ENCODE measurements around the gene UBA6.
"Not testable (repeated sequence)": the region's sequence is repeated elsewhere in the genome, so short reads cannot be mapped to it uniquely, and the experiment has no call there.

The UBA6 gene

DNA sequence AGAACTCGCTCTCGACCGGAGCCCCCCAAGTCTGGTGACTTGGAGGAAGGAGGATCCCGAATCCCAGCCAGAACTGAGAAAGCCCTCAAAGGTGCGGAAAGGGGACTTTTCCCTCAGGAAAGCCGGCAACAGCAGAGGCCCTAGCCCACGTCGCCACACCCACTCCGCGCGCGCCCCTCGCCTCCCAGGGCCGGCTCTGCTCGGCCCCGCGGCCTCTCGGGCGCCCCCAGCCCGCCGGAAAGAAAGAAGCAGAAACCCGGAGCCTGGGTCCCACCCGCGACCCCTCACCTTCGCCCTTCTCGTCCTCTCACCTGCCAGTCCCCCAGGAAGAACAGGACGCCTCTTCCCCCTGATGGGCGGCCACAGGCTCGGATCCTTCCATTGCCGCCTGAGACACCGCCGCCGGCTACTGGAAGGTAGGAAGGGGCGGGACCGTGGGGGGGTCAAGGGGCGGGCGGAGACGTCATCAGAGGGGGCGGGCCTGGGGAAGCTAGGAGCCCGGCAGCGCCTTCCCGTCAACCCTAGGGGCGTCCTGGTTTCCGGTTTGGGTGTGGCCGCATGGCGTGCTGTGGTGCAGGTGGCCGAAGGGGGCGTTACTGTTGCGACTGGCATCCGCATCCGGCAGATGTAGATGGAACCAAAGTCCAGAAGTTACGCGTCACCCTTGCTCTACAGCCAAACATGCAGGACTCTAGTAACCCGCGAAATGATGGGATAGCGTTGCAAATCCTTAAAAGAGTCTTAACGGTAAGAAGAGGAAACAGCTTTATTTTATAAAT, at the start of gene UBA6:
Gene UBA6, minus strand, starts transcription at position 418 of the 779 bp plus-strand sequence. Its CDS starts 36 bp downstream, at position 382.
- FAIRE-seq (peak; percentile 51), DNase-seq (ENCODE audit: insufficient read length, low spot score) (peak; percentile 83)

DNA sequence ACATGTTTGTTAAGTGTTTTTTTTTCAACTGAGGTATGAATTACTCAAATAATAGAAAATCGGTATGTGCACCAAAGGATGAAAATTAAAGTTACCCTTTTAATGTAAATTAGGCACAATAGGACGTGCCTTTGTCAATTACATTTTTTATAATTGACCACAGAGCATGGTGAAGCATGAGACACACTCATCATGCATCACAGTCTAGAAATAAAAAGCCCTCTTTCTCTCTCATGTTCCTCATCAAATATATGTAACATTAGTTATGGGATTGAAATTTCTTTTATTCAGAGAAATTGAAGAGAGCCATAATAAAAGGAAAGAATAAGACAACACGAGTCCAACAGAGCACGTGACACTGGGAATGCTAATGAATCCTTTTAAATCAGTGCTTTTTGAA, 49.7 kb upstream of the UBA6 start:
- no peak for DNase-seq (ENCODE audit: insufficient read length, low spot score)
- FAIRE-seq = no peak

DNA sequence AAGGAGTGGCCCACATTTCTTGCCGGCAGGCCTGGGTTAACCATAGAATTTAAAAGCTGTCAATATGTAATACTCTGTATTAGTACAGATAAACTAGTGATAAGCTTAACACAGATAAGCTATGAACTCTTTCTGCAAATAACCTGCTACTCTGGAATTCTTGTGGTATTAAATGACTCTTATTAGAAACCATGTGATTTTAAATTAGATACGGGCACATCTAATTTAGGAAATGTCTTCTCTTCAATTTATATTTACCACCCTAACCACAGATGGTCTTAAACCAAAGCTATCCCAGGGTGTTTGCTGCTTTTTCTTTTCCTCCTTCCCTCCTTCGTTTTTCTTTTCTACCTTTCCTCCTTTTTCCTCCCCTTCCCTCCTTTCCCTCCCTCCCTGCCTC, 48.3 kb upstream of the UBA6 start:
- FAIRE-seq (no peak), DNase-seq (ENCODE audit: insufficient read length, low spot score) (no peak)

DNA sequence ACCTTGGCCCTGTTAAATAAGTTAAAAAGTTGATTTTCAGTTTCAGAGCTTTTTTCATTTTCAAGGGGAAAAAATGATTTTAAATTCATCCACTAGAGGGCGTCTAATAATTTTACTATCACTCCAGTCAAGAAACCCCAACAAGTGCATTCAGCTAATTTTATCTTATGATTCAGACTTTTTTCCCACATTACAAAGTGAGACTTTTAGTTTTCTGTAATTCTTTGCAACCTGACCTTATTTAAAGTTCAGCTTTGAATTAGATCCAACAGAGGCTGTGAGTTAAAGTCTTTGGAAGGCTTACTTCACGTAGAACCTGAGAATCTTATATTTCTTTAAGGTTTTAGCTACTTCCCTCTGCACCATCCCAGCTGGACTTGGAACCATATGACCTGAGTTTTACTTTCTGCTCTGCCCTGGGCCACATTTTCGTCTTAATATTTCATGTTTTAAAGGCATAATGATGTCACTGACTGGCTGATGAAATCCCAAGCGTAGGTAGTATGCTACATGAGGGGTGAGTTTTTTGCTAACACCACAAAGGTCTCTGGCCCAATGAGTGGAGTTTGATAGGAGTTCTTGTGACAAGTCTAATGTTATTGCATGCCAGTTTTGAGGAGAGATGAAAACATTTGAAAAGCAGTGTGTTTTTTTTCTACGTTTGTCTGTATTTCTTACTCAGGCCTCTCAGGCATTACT, 46.0 kb upstream of the UBA6 start:
- DNase-seq (ENCODE audit: insufficient read length, low spot score) (peak; percentile 3), FAIRE-seq (no peak)

DNA sequence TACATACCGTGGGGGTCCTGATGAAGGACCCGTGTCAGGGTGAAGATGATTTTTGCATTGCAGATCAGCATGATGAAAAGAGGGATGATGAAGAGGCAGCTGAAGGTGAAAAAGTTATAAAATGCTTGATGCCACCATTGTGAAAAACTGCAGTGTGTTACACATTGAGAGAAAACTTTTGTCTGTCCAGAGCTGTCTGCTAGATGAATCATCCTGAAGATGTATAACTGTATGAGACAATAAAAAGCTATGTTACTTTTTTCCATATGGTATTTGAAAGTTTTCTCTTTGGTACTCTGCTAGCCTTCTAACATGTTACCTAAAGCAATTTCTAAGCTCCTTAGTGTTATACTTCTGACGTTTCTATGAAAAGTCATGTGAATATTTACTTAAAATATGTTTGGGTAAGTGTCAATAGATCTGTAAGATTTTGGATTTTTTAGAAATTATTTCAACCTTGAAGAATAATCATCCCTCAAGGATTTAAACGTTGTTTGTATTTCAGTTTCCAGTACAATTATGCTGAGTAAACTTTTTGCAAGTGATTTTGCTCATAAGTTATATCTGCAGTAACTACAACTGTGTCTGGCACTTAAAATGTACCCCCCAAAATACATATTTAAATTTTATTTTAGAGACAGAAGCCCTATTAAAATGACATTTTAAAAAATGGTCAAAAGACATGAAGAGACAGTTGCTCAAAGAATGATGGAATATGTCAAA, 43.8 kb upstream of the UBA6 start:
- DNase-seq (ENCODE audit: insufficient read length, low spot score) = no peak
- no peak for FAIRE-seq

DNA sequence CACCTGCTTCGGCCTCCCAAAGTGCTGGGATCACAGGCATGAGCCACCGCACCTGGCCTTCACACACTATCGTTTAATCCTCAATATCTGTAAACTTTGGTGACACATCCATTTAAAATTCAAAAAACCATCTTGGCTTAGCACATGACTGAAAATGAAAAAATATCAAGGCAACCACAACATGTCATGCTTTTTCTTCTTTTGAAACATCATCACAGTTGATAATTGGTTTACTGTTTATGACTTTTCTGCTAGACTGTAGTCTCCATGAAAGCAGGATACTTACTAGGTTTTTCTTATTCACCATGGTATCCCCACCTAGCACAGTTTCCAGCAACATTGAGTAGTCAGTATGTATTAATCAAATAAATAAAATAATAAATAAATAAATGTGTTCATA, 42.2 kb upstream of the UBA6 start:
- DNase-seq (ENCODE audit: insufficient read length, low spot score) (no peak), FAIRE-seq (no peak)

DNA sequence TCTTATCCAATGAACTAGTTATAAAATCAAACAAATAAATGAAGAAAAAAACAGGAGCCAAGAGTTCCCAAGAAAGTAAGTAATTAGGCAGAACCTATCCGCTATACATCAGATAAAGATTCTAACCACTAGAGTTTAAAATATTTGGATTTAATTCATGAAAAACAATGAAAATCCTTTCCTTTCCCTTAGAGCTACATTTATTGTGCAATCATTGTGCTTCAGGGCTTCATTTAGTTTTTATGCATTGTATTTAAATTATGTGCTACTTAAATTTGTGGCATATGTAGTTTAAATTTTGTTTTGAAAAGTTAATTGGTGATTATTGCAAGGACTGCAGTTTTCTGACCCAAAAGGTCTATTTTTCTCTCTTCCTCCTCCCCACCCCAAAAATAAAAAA, 35.3 kb upstream of the UBA6 start:
- DNase-seq (ENCODE audit: insufficient read length, low spot score) = no peak
- no peak for FAIRE-seq

DNA sequence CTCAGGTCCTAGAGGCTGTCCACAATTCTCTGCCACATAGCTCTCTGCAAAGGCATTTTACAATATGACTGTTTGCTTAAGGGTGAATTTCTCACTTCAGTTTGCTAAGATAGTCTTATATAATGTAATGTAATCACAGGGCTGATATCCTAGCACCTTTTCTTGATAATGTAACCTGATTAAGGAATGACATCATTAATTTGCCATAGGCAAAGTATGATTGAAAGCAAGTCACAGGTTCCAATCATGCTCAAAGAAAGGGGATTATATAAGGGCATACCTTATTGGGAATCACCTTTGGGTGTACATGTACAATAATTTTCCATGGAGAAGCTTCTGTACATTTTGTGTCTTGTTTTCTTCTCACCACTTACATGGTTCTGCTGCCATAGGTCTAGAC, 34.4 kb upstream of the UBA6 start:
- FAIRE-seq (no peak), DNase-seq (ENCODE audit: insufficient read length, low spot score) (no peak)

DNA sequence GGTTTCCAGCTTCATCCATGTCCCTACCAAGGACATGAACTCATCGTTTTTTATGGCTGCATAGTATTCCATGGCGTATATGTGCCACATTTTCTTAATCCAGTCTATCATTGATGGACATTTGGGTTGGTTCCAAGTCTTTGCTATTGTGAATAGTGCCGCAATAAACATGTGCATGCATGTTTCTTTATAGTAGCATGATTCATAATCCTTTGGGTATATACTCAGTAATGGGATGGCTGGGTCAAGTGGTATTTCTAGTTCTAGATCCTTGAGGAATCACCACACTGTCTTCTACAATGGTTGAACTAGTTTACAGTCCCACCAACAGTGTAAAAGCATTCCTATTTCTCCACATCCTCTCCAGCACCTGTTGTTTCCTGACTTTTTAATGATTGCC, 29.6 kb upstream of the UBA6 start:
- not testable (repeated sequence) for DNase-seq (ENCODE audit: insufficient read length, low spot score); FAIRE-seq

DNA sequence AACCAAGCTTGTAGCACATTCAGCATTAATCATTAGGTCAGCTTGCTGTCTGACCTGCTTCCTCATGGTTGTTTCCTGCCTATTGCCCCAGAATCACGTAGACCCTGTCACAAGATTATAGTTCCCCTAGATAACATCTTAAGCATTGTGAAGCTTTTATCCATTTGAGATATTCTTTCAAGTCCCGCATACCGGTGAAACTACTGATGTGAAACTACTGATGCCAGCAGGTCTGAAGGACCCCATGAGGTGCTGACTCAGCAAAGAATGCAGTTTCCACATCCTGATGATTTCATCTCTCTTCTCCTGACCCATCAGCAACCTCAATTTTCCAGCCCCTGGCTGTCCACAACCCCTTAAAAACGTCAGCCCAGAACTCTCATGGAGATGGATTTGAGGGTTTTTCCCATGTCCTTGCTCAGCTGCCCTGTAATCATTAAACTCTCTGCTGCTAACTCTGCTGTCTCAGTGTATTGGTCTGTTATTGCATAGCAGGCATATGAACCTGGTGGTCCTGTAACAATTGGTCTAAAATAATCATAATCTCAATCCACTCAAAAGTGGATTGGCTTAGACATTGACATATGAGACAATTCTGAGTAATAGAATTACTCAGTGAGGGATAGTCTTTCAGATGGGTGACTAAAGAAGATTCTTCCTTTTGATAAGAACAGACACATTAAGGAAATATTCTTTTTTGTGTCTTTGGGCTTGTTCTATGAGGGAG, 26.3 kb upstream of the UBA6 start:
- FAIRE-seq (no peak), DNase-seq (ENCODE audit: insufficient read length, low spot score) (no peak)

DNA sequence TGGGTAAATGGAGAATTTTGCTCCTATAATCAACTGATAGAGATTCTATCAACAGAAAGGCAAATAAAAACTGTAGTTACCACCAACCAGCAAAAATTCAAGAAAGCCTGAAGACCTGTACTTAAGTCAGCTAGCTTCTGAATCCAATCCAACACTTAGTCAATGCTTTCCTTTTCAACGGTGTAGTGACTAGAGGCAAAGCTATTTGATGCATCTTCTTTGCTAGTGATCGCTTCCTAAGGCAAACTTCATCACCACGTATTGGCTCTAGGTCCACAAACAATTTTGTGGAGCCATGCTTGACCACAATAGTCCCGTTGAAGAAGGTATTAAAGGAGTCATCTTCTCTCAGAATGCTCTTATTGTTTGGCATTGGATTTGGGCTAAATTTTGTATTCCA, 25.0 kb upstream of the UBA6 start:
- no peak for FAIRE-seq
- DNase-seq (ENCODE audit: insufficient read length, low spot score) = no peak

DNA sequence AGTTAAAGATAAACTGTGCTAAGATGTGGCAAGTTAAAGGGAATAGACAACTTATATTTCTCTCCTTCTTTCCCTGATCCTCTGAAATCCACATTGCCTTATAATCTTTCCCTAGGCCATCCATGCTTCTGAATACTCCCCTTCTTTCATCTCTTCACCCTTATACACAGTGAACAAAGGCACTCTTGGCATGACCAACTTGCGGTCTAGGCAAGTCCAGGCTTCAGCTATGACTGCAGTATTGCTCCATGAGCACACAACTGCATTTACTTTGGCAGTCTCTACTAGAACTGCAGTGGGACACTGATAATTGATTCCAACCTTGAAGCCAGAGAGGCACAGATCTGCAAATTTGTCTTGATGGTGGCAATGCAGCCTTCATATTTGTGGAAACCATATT, 24.2 kb upstream of the UBA6 start:
- FAIRE-seq = no peak
- DNase-seq (ENCODE audit: insufficient read length, low spot score) = no peak

DNA sequence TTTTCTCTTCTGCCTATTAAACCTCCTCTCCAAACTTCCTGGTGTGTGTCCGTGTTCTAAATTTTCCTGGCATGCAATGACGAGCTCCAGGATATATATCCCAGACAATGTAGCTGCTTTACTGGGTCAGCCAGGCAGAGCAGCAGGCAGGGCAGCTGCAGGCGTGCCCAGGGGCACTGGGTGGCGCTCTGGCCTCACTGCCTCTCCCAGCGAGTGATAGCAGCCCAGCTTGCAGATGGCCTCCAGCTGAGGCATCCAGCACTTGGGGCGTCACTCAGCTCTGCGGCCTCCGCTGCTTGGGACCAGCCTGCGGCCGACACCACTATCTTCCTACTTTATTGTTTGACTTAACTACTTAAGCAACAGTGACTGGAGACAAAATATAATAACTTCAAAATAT, 23.0 kb upstream of the UBA6 start:
- FAIRE-seq = no peak
- no peak for DNase-seq (ENCODE audit: insufficient read length, low spot score)

DNA sequence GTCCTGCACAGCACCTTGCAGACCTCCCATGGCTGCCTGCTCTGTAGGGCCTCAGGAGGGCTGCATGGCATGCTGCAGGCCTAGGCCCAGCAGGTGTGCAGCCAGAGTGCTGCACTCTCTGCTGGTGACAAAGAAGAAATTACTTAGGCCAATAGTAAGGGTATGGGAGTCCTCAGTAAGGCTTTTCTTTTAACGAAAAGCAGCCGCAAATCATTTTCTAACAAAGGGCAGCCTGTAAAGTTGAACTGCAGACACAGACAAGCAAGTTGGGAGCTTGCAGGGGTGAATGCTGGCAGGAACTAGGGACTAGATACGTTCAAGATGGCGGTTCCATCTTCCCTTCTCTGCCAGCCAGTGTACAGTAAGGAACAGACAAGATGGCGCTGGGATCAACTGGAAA, 22.4 kb upstream of the UBA6 start:
- no peak for FAIRE-seq
- DNase-seq (ENCODE audit: insufficient read length, low spot score) = no peak

DNA sequence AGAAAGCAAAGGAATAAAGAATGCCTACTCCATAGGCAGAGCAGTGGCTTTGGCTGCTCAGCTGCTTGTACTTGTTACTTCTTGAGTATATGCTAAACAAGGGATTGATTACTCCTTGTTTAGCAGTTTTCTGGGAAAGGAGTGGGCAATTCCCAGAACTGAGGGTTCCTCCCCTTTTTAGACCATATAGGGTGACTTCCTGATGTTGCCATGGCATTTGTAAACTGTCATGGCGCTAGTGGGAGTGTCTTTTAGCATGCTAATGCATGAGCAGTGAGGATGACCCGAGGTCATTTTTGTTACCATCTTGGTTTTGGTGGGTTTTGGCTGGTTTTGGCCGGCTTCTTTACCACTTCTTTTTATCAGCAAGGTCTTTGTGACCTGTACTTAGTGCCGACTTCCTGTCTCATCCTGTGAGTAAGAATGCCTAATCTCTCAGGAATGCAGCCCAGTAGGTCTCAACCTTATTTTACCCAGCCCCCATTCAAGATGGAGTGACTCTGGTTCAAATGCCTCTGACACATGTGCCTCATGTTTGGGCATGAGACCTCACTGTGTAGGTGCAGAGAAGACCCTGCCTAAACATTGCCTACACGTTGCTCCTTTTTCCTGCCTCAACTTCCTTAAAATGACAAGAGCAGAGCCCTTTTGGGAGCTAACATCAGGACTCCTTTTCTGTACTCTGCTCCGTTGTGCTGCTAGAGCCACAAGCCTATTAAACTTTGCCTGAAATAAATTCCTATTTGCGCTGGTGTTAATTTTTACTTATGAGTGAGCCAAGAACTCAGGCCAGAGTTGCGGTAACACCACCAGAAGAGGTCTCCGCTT, 21.0 kb upstream of the UBA6 start:
- no peak for FAIRE-seq
- DNase-seq (ENCODE audit: insufficient read length, low spot score) = no peak

DNA sequence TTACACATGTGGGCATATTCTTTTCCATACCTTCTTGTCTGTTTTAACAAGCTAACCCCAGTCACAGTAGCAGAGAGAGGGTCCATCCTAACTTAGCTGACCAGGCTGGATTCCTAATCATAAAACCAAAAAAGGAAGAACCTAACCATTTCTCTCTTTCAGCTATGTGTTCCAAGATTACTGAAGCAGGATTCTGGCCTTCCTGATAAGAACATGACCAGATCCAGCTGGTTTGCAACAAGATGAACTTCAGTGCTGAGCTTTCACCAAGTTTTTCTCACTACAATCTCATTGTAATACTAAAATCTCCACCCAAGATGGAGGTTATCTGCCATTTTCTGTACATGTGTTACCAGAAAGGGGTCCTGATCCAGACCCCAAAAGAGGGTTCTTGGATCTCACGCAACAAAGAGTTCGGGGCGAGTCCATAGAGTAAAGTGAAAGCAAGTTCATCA, 20.4 kb upstream of the UBA6 start:
- FAIRE-seq = no peak
- DNase-seq (ENCODE audit: insufficient read length, low spot score) = no peak

DNA sequence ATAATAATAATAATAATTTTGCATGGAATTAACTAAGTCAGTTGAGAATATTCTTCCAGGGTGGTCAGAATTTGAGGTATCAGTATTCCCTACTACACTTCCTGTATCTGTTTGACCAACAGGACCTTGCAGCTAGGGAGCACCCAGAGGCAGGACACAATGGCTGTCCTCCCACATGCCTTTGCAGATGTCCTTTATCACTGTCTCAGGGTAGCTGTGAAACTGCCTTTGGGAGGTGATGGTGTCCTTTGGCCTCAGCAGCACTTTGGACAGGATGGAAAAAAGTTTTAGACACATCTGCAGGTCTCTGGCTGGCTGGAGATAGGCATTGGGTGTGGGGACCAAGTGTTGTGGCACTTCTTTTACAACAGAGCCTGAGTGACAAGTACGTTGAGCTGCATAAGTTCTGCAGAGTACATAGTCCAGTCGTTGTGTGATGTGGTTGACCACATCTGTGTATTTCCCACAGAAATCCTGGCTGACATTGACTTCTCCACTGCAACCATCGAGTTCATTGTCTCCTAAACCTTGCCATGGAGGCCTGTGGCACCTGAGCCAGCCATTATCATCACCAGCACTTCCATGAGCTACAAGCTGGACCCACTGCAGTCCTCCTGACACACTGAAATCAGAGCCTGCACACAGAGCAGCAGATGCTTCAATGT, 19.1 kb upstream of the UBA6 start:
- no peak for FAIRE-seq
- no peak for DNase-seq (ENCODE audit: insufficient read length, low spot score)

DNA sequence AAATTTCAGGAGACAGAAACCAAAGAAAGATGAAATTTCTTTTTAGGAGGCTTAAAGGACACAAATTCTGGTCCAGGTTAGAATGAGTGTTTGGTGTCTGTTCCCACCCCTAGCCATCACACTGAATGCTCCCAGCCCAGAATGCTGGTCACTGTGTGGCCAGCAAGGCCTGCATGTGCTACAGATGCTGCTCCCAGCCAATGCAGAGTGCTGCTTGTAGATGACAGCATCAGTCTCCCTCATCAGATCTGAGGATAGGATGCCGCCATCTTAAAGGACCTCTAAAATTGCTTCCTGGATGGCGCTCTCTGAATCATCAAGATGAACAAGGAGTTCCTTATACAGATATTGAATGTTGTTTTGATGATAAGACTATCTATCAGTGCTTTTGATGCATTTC, 17.9 kb upstream of the UBA6 start:
- FAIRE-seq = no peak
- no peak for DNase-seq (ENCODE audit: insufficient read length, low spot score)

DNA sequence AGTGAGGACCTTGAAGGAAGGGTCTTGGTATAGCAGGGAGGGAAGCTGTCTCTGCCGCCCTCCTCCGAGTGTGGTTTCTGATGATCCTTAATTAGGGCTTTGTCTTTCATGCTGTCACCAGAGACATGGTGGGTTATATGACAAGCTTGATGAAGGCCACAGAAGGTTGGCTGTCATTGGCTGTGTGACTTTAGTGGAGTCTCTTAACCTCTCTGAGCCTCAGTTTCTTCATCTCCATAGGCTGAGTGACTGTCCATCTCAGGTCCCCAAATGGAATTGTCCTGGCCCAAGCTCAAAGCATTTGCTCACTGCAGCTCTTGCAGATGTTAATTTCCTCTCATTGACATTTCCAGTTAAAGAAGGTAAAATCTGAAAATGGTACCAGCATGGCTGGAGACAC, 16.6 kb upstream of the UBA6 start:
- no peak for DNase-seq (ENCODE audit: insufficient read length, low spot score)
- no peak for FAIRE-seq

DNA sequence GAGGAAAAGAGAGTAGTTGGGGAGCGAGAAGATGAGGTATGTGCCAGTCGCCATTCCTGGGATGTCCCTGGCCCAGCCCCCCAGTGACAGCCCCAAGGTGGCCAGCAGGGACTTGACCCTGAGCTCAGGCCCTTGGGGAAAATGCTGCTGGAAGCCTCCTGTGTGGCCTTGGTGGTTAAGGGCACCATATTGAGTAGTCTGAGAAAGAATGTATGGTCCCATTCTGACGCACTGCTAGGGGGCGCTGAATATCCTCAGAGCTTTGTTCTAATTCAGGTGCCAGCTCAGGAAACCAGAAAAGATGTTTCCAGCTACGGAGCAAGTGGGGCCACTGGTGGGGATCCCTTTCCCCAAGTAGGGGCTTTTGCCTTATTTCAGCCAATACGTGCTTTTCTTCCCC, 14.0 kb upstream of the UBA6 start:
- FAIRE-seq (no peak), DNase-seq (ENCODE audit: insufficient read length, low spot score) (no peak)
